GM19023 (cell line): ENCODE results near the gene LRCH3.
A peak's percentile ranks its signal among the peaks of the same experiment; 100 is the strongest.

ENCODE experiments used
- ATAC-seq: cut with Tn5 transposase; IDR thresholded peaks from one replicate; pipeline ENCODE4 v1.9.1; 2021; ENCODE audit warnings: mild to moderate bottlenecking, moderate library complexity; ENCODE audit not compliant: unreplicated experiment

The LRCH3 gene

GRCh38 chr3:197791113-197791891, at the start of gene LRCH3:
TSS of gene LRCH3 (plus strand) at chr3:197791254. CDS start at chr3:197791279, 25 bp downstream.
- ATAC-seq = peak; percentile 82

GRCh38 chr3:197742787-197743186, 48.3 kb upstream of the LRCH3 start:
- ATAC-seq = no peak

GRCh38 chr3:197746209-197746608, 44.8 kb upstream of the LRCH3 start:
- ATAC-seq = no peak

GRCh38 chr3:197746801-197747237, 44.2 kb upstream of the LRCH3 start:
- ATAC-seq = no peak

- no peak for ATAC-seq
Measured at GRCh38 chr3:197748597-197749314, 42.3 kb upstream of the LRCH3 start.

GRCh38 chr3:197749315-197749600, 41.8 kb upstream of the LRCH3 start:
- peak; percentile 44 for ATAC-seq

GRCh38 chr3:197749601-197750395, 41.3 kb upstream of the LRCH3 start, which contains the start of gene FYTTD1:
TSS of gene FYTTD1 (plus strand) at chr3:197749883. CDS start at chr3:197749972, 89 bp downstream.
- ATAC-seq = peak; percentile 79

GRCh38 chr3:197750396-197750831, 40.6 kb upstream of the LRCH3 start:
- peak; percentile 39 for ATAC-seq

GRCh38 chr3:197750858-197751737, 40.0 kb upstream of the LRCH3 start:
- ATAC-seq = no peak

- ATAC-seq = no peak
Measured at GRCh38 chr3:197752107-197752506, 38.9 kb upstream of the LRCH3 start.

GRCh38 chr3:197753263-197753662, 37.8 kb upstream of the LRCH3 start:
- no peak for ATAC-seq

GRCh38 chr3:197756704-197757103, 34.4 kb upstream of the LRCH3 start:
- no peak for ATAC-seq

- ATAC-seq = no peak
Measured at GRCh38 chr3:197758512-197758911, 32.5 kb upstream of the LRCH3 start.

- no peak for ATAC-seq
Measured at GRCh38 chr3:197761784-197762183, 29.3 kb upstream of the LRCH3 start.

GRCh38 chr3:197775317-197775716, 15.7 kb upstream of the LRCH3 start:
- no peak for ATAC-seq

- peak; percentile 48 for ATAC-seq
Measured at GRCh38 chr3:197782230-197782629, 8.8 kb upstream of the LRCH3 start.

- no peak for ATAC-seq
Measured at GRCh38 chr3:197784019-197784585, 7.0 kb upstream of the LRCH3 start.

- no peak for ATAC-seq
Measured at GRCh38 chr3:197787412-197787811, 3.6 kb upstream of the LRCH3 start.

GRCh38 chr3:197789309-197789708, 1.7 kb upstream of the LRCH3 start:
- ATAC-seq = no peak

- no peak for ATAC-seq
Measured at GRCh38 chr3:197790033-197790432, 1.0 kb upstream of the LRCH3 start.
